Measurements from ENCODE around the gene TRIM2.

- TF ChIP-seq CTCF (IDR thresholded peaks at IDR 0.05) = no peak
- TF ChIP-seq POLR2A (IDR thresholded peaks at IDR 0.05) = no peak
Observed at GRCh38 chr4:153346563-153346962, 142.3 kb downstream of the TRIM2 start.

Measured in uterus (tissue), 2 donors.